Inferior parietal cortex (tissue), 1 donor: ENCODE results near the gene PRKCA.

Experiments
- DNase-seq: peaks from one replicate; pipeline ENCODE4 v3.0.0-alpha.2; 2016; ENCODE audit errors: extremely low spot score

The PRKCA gene

DNA sequence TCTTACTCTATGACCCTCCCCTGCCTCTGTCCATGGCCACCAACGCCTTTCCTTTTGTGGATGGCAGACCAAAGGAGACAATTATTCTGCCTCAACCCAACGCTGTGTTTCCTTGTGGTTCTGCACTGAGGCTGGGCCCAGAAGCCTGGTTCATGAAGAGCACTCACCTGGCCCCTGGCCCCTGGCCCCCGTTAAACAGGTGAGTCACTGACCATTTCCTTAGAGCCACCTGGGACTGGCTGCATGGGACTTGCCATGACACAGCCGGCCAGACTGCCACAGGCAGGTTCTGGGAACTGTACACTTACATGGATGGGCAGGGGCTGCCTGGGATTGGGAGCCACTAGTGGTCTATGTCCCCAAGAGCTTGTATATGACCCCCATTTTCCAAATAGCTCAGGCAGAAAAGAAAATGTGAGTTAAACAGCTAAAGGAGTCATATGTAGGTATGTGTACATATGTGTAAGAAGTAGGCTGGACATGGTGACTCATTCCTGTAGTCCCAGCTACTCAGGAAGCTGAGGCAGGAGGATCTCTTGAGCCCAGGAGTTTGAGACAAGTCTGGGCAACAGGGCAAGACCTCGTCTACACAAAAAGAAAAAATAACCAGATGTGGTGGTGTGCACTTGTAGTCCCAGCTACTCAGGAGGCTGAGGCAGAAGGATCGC, 350.6 kb downstream of the PRKCA start:
- DNase-seq = no peak

DNA sequence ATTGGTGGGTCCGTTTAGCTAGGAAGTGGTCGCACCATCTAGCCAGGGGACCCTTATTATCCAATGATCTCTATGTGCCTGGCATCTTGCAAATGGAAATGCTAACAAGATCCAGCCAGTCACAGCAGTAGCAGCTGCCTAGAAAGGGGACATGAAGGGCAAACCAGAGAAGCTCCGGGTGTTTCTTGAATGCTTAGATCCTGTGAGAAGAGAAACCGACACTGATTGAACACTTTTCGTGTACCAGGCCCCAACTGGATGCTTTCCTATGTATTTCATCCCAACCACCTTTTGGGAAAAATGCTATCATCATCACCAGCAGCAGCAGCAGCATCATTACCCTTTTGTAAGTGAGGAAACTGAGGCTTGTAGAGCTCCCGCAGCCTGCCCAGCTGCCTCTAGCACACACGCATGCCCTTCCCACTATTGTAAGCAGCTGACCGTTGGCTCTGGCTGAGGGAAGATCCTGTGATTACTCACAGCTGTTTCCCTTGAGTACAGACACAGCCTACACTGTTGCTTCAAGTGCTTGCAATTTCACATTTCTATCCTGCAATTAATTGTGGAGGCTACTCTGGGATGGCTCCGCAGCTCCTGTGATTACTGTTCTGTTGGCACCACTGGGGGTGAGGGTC, 351.8 kb downstream of the PRKCA start:
- no peak for DNase-seq

DNA sequence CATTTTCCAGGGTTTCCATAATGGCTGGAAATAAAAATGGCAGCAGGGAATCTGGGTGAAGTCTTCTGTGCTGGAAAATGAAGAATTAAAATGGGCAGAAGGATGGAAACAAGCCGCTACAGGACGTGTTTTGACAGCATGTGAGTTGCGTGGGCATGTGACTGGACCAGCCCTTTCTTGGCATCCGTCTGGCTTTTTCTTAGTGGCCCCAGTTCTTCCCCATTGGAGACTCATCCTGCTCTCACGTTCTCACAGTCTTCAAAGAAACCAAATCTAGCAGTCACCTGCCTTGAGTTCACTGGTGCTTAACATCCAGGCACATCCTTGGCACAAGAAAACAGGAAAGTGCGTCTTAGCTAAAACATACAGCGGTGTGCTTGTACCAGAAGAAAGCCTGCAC, 352.4 kb downstream of the PRKCA start:
- DNase-seq = no peak

DNA sequence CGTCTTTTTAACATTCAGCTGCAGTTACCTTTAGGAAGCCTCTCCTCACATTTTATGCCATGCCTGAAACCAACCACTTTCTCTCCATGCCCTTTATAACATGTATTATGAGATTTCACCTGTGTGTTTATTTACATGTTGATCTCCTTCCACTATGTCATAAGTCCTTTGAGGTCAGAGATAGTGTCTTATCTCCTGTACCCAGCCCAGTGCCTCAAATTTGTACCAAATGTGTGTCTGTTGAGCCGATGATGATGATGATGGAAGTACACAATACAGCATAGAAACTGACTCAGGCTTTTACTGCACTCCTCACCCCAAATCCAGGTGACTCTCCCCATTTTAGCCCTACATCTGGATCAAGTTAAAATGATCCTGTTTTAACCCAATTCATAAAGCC, 353.0 kb downstream of the PRKCA start:
- DNase-seq = no peak

DNA sequence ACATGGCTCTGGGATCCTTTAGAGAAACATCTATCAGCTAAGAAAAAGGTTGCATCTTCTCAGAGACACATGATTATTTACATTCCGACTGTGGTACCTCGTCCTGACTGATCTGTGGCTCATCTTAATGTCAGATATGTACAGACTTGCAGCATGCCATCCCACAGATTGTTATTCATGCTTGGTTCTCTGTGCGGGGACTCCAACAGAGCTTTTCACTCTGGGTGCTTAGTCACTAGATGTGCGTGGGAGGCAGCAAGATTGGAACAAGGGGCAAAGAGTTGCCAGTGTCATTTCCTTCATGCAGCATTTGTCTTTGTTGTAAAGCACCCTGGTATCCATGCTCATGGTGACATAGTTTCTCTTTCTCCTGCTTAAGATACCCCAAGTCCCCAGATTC, 353.4 kb downstream of the PRKCA start:
- peak; percentile 52 for DNase-seq

DNA sequence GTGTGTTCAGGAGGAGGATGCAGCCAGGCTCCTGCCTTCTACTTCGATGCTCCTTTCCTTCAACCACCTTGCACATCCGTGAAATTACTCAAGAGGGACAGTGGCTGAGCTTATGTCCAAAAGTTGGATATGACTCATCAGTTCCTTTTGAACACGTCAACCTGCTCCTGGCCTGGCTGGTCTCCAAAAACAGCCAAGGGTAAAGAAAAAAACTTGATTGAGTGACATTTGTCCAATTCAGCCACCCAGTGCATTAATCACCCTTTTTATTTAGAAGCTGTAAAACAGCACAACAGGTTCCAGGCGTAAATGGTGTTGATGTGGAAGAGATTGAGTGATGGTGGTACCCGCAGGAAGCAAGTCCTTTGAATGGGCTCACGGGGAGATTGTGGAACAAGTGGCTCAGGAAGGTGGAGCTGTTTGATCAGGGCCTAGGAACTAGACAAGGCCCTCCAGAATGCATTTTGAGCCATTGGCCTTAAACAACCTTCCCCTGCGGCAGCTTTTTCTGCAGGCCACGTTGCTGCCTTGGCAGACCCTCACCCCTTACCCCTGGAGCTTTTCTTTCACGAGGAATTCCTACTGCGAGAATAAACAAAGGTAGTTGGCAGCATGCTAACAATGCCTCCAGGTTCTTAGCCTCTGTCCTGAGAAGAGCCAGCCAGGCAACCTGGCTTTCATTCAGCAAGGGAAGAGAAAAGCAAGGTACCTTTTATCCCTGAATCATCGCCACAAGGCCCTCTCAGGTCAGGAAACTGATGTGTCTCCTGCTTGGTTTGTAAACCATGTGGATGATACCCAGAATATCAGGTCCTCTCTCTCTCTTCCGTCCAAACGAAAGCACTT, 359.2 kb downstream of the PRKCA start:
- DNase-seq = no peak

DNA sequence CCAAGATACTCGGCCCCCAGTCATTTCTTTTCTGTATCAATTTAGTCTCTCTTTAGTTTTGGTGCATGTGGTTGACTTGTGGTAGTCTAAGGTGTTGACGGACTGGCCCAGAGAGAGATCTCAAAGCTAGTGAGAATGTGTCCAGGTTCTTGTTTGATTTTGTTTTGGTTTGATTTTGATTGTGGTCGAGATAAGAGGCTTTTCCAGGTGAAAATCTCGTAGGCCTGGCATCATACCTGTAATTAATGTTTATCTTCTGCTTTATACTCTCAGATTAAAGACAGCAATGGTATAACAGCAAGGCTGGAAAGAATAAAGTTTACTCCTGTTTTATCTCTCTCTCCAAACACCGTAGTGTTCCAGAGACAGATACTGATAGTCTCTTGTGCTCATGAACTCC, 360.1 kb downstream of the PRKCA start:
- DNase-seq = no peak

DNA sequence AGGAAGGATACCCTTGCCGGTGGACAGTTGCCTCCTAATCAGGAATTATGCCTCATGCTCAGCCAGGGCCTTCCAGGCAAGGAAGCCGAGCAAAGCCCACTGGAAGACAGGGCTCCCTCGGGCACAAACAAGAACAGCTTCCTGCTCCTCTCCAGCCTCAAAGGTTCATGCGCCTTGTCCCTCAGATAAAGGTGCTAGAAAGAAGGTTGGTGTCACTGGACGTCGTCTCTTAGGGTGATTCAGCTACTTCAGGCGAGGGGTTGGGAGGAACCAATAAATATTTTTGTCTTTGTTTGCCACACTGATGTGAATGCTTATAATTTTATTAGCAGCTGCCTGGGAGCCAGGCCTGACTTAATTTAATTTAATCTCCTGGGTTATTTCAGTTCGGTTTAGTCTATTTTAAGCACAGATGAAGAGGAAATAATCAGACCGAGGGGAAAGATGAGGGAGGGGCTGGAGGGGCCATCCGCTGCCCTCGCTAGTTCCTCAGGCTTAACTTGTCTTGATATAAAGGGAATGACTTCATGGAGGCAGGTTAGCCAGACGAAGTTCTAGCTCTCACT, 360.7 kb downstream of the PRKCA start:
- no peak for DNase-seq

DNA sequence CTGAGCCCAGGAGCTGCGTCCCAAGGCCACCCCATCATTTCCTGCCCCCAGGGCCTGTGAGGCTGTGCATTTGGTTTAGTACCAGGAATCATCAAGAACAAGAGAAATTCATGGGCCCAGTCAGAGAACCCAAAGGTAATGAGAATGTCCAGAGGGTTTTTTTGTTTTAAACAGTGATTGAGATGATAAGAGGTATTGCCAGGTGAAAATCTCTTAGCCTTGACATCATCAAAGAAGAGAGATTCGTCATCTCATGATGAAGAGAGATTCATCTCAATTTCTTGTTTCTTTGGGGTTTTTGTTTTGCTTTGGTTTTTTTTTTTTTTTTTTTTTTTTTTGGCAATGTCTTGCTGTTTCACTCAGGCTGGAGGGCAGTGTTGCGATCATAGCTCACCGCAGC, 361.9 kb downstream of the PRKCA start:
- DNase-seq = no peak

DNA sequence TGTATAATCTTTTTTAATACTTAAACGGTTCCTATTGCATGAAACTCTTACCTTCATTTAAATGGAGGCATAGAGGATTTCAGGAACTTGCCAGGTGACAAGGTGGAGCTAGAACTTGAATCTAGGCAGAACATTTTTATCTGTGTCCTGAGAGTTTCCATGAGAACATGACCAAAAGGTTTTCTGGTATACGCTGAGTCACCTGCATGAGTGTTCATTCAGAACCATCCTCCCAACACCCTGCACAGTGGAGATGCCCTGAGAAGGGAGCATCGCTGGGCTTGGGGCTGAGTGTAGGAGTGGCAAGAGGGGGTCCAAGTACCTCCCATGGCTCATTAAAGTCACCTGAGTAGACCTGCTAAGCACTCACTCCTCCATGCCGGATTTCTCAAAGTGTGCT, 362.8 kb downstream of the PRKCA start:
- no peak for DNase-seq

DNA sequence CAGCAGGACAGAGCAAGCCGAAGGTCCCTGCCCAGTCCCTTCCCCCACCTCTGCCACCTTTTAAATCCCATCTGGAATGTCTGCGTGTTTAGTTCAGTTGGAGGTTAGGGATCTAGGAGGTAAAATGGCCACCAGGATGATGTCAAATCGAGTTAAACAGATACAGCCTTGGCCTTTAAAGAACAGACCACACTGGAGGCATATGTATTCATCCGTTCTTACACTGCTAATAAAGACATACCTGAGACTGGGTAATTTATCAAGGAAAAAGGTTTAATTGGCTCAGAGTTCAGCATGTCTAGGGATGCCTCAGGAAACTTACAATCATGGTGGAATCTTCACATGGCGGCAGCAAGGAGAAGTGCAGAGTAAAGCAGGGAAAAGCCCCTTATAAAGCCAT, 364.7 kb downstream of the PRKCA start:
- DNase-seq = no peak

DNA sequence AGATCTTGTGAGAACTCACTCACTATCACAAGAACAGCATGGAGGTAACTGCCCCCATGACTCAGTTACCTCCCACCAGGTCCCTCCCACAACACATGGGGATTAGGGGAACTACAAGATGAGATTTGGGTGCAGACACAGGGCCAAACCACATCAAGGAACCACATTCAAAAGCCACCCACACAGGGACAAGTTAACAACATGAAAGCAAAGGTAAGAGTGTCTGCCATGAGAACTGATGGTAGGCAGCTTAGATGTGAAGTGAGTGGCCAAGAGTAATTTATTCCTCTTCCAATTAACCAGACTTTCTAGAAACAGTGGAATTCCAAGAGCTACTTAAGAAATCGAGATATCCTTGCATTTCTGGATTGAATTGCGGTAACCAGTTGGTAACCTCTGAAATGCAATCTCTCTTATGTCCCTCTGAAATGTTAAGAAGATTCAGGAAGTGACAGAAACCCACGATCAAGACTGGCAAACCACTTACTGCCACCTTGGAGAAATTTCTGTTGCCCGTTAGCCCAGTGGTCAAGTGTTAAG, 365.1 kb downstream of the PRKCA start:
- DNase-seq = no peak

DNA sequence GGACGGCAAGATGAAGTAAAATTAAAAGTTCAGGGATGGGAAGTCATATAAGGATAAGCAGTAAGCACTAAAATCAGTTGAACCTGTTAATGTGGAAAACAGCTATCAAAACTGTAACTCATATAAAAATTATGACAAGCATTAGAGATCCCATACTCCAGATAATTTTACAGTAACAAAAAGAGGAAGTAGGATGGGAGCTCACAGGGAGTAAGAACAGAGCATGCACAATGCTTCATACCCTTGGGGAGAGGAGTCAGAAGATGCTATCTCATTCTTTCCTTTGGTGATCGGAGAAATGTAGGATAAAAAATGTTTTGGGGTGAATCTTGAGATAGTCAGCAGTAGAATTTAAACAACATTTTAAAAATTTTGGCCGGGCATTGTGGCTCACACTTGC, 367.8 kb downstream of the PRKCA start:
- no peak for DNase-seq

DNA sequence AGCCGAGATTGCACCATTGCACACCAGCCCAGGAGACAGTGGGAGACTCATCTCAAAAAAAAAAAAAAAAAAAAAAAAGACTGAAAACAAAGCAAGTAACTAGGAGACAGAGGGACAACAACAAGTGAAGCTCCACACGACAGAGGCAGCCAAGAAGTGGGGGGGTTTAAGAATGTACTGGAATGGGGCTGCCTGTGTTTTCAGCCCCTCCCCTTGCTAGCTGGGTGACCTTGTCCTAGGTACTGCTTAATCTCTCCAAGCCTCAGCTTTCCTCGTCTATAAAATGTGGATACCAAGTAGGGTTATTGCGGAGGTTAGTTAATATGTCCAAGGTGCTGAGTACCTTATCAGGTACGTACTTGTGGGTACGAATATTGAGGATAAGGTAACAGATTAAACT, 368.7 kb downstream of the PRKCA start:
- no peak for DNase-seq

DNA sequence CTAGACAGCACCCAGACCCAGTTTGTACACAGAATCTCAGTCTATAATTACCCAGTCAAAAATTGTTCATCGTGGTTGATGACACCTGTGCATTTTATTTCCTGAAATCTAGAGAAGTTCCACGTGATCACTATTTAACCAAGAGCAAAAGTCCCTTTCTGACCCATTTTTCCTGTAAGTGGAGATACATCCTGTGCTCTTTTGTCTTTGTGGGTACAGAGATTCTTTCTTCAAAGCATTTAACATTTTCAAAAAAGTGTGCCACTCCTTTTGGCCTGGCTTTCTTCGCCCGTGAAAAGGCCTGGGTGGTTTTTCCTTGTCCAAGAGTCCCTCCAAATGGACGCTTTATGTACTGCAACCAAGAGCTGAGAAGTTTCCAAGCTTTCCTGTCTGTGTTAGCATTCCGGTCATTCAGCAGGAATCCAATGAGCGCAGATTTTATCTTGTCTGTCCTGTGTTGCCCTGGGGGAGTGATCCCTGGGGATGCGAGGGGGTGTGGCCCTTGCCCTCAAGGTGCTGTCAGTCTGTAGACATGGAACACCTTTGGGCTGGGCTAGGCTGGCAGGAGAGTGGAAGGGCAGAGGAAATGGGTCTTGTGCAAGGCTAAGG, 371.4 kb downstream of the PRKCA start:
- peak; percentile 87 for DNase-seq

DNA sequence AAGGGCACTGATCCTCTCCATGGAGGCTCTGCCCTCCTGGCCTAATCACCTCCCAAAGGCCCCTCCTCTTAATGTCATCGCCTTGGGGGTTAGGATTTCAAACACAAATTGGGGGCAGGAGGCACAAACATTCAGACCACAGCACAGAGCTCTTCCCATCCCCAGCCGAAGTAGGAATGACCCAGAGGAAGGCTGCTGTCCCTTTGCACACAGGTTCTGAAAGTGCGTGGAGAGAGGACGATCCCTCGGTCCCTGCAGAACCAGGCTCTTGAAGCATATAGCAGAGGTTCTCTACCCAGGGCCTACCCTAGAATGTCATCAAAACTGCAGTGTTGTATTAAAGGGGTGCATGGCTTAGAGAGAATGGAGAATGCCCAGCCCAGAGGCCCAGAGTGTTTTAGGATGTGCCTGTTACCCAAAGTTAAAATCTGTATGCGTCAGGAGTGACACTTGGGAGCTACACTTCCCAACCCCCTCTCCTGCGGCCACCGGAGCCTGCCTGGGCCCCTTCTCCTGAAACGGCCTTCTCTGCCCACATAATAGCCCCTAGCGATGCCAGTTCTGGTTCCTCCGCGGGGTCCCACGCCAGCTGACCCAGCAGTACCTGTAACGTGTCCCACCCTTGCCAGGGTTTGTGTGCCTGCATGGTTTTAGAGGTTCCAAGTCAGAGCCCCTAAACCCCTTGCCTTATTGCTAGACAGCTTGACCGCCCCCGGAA, 373.0 kb downstream of the PRKCA start:
- DNase-seq = no peak

DNA sequence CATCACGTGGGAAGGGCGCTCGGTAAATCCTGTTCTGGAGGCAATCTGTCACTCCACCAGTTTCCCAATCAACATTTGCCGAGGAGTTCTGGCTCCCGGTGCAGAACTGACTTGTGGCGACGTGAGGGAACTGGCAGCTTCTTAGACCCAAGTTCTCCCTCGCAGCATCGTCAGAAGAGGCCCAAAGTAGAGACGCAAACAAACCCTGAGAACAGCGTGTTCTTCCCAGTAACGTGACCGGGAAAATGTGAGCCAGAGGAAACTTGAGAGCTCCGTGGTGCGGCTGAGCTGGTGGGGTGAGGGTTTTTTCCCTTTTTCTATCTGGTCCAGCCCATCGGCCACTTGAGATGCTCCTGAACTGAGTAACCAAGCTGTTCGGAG, 373.6 kb downstream of the PRKCA start:
- peak; percentile 70 for DNase-seq

DNA sequence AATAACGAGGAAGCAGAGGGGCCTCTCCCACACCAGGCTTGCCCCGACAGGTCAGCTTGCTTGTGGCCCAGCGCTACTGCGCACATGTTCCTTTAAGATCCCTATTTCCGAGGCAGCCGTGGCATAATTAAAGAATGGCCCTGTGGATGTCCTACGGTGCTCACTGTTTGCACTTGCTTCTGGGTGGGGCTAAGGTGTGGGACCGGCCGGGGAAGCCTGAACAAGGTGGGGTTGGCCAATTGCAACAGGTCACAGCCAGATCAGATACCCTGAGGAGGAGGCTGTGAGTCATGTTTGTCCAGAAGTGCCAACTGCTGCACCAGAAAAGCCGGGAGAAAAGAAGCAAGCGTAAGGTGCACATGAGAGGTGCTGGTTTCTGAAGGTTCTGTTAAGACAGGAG, 374.0 kb downstream of the PRKCA start:
- DNase-seq = no peak

DNA sequence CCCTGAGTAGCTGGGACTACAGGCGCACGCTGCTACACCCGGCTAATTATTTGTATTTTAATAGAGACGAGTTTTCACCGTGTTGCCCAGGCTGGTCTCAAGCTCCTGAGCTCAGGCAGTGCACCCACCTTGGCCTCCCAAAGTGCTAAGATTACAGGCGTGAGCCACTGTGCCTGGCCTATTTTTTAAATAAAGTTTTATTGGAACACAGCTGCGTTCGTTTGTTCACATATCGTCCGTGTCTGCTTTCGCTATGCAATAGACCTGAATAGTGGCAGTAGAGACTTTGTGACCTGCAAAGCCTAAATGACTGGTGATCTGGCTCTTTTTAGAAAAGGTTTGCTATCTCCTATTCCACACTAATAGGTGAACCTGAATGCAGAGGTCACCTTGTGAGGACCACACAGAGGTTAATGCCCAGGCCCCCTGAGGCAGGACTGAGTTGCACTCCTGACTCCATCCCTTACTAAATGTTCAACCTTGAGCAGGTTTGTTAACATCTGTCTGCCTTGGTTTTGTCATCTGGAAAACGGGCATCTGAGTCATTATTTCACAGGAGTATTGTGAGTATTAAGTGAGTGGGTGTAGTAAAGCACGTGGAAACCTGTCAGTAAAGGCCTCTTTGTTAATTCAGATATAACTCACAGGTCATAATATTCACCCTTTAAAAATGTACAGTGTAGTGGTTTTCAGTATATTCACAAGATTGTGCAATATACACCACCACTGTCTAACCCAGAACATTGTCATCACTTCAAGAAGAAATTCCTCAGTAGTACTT, 375.0 kb downstream of the PRKCA start:
- no peak for DNase-seq

DNA sequence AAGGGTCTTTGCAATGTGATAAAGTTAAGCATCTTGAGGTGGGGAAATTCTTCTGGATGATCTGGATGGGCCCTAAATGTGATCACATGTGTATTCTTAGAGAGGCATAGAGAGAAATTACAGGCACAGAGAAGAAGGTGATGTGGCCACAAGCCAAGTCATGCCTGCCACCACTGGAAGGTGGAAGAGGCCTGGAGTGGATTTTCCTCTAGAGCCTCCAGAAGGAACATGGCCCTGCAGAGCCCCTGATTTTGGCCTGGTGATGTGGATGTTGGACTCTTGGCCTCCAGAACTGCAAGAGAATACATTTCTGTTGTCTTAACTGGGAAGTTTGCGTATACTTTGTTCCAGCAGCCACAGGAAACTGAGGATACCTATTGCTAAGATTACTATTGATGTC, 375.6 kb downstream of the PRKCA start:
- no peak for DNase-seq

DNA sequence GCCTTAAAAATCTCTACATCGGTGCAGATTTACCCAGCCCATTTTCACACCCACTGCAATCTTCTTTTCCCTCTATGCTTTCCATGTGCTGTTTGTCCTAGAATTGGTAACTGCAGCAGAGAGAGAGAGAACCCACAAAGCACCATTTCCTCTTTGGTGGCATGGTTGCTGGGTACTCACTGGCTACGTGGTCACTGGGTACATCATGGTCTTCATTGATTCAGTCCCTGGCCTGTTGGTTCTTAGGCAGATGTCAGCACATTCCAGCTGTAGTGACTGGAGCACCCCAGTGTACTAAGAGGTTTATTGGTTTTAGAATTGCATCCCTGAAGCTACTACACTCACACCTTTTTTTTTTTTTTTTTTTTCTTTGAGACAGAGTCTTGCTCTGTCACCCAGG, 376.4 kb downstream of the PRKCA start:
- no peak for DNase-seq
